NCI-H82 treated with DMSO at 0.1 percent for 48 hours (cell line): ENCODE results near the gene URB1.
"Not testable (repeated sequence)": the region's sequence is repeated elsewhere in the genome, so short reads cannot be mapped to it uniquely, and the experiment has no call there.

Source experiments
- DNase-seq: peaks from one replicate; lab custom pipeline; 2025; ENCODE audit not compliant: unreplicated experiment; lab: John Stamatoyannopoulos, UW

Gene URB1

GRCh38 chr21:32322676-32323075 is 70.1 kb downstream of the URB1 start:
- DNase-seq: no peak

- DNase-seq: no peak
Measured at GRCh38 chr21:32322103-32322502, 70.7 kb downstream of the URB1 start.

- no peak for DNase-seq
Measured at GRCh38 chr21:32321480-32321879, 71.3 kb downstream of the URB1 start.

- no peak for DNase-seq
Measured at GRCh38 chr21:32320726-32321125, 72.1 kb downstream of the URB1 start.

- no peak for DNase-seq
Measured at GRCh38 chr21:32320059-32320458, 72.8 kb downstream of the URB1 start.

- DNase-seq: no peak
Measured at GRCh38 chr21:32319012-32319411, 73.8 kb downstream of the URB1 start.

GRCh38 chr21:32317726-32318125 is 75.1 kb downstream of the URB1 start:
- no peak for DNase-seq

- DNase-seq: no peak
Measured at GRCh38 chr21:32316361-32317215, 76.2 kb downstream of the URB1 start.

- DNase-seq: no peak
Measured at GRCh38 chr21:32315511-32316281, 77.1 kb downstream of the URB1 start.

GRCh38 chr21:32314806-32315205 is 78.0 kb downstream of the URB1 start:
- DNase-seq: no peak

GRCh38 chr21:32312976-32313375 is 79.8 kb downstream of the URB1 start:
- DNase-seq: no peak

GRCh38 chr21:32312326-32312725 is 80.5 kb downstream of the URB1 start:
- no peak for DNase-seq

- DNase-seq: no peak
Measured at GRCh38 chr21:32311621-32312020, 81.2 kb downstream of the URB1 start.

- DNase-seq: not testable (repeated sequence)
Measured at GRCh38 chr21:32310976-32311375, 81.8 kb downstream of the URB1 start.

GRCh38 chr21:32309906-32310460 is 82.8 kb downstream of the URB1 start:
- DNase-seq: no peak

GRCh38 chr21:32308696-32309095 is 84.1 kb downstream of the URB1 start:
- no peak for DNase-seq

- DNase-seq: no peak
Measured at GRCh38 chr21:32307706-32308105, 85.1 kb downstream of the URB1 start.

- no peak for DNase-seq
Measured at GRCh38 chr21:32306021-32306780, 86.6 kb downstream of the URB1 start.

GRCh38 chr21:32304998-32305397 is 87.8 kb downstream of the URB1 start:
- DNase-seq: no peak

GRCh38 chr21:32303385-32303784 is 89.4 kb downstream of the URB1 start:
- DNase-seq: no peak

GRCh38 chr21:32302560-32302959 is 90.3 kb downstream of the URB1 start:
- no peak for DNase-seq
